ENCODE results near the gene WFDC5.

GRCh38 chr20:45105317-45105716, 9.7 kb downstream of the WFDC5 start:
- TF ChIP-seq CTCF (IDR thresholded peaks at IDR 0.05 in 2 of 3, conservative IDR thresholded peaks at IDR 0.05 in 1 of 3; ENCODE audit: control insufficient read depth in 2 of 3, extremely low read depth in 1 of 3, insufficient read depth in 1 of 3, low read depth in 3 of 3, low read length in 3 of 3) (no peak), NFYB (IDR thresholded peaks at IDR 0.05; ENCODE audit: insufficient read depth, low read depth, low read length) (no peak), ESRRA (IDR thresholded peaks at IDR 0.05; ENCODE audit: low read length) (no peak), ZNF592 (IDR thresholded peaks at IDR 0.05) (no peak)
